HG02623 (cell line): ENCODE results near the gene IKZF2.

Experiments used
- ATAC-seq: cut with Tn5 transposase; IDR thresholded peaks from one replicate; pipeline ENCODE4 v1.9.1; 2021; ENCODE audit warnings: moderate library complexity; ENCODE audit not compliant: unreplicated experiment

Gene IKZF2

DNA sequence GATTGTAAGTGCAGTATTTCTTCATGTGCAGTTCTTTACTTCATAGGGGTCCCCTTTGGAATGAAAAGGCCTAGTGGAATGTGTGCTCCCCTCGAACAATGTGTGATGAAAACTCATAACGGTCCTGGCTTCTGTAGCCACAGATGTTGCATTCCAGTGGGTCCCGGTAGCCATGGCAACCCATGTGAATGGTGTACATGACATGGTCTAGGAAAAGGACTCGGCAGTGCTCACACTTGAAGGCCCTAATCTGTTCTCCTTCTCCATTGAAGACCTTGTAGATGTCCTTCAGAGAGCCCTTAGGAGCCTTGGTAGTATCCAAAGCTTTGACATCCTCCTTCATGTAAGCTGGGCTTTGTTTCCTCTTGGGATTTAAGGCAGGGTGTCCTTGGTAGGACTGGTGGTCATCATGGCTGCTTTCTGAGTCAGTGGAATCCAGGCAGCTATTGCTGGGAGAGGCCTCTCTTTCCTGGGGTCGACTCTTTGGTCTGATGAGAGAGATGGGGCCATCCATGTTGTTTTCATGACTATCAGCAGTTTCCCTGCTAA is 144.0 kb downstream of the IKZF2 start:
- no peak for ATAC-seq

DNA sequence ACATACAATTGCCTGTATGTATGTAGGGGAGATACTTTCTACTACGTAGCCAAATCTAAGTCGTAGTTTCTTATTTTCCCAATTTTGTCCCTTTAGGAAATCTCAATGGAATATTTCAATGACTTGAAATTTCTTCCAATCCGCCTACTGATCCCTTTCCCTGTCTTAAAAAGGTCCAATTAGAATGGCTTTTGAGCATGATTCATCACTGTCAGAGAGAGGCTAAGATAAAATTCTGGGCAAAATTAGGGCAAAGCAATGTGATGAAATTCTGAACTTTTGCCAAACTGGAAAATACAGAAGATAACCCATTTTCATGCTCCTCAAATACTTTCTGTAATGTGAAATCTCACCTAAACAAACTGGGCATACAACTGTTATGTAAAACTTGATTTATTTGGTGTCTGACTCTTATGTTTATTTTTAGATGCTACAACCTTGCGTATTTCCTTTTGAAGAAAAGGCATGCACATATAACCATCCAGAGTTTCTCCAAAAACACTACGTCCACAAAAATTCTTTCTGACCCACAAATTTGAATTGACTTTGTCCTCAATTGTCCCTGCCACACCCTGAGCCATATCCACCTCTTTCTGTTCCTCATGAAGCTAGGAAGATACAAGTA is 147.1 kb downstream of the IKZF2 start:
- ATAC-seq: no peak

DNA sequence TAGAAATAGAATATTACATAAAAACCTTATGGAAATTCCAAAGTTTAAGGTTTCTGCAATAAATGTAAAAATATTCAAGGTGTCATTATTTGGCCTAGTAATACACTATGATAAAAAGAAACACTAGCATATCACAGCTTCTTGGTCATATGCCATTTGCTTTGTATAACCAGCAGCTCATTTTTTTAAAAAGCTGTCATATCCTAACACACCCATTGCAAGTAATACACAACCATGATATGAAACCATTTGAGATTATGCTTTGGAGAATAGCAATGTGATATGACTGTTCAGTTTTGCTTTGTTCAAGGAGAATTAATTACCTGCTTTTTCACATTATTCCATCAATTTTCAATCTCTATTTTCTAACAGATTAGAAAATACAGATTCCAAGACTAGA is 149.0 kb downstream of the IKZF2 start:
- no peak for ATAC-seq

DNA sequence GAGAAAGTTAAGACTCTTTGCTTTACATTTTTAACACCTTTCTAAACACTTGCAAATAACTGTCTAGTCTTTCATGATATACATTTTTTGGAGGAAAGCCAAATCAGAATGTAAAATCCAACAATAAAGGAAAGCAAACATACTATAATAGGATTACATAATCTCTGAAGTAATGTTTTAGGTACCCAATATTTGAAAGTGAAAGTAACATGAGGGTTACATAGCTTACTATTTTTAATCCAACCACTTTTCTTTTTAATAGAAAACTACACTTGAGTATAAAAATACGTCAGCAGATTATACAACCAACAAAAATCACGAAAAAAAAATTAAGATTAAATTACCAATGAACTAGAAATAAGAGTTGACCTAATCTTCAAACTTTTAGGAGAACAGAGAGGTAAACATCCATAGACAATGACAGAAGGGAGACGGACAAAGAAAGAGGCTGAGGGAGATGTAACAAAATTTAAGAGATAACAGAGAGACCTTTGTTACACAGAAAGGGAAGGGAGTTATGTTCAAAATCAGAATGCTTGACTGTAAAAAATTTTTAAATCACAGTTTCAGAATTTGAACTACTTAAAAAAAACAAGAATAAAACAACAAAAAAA is 150.0 kb downstream of the IKZF2 start:
- ATAC-seq: no peak

DNA sequence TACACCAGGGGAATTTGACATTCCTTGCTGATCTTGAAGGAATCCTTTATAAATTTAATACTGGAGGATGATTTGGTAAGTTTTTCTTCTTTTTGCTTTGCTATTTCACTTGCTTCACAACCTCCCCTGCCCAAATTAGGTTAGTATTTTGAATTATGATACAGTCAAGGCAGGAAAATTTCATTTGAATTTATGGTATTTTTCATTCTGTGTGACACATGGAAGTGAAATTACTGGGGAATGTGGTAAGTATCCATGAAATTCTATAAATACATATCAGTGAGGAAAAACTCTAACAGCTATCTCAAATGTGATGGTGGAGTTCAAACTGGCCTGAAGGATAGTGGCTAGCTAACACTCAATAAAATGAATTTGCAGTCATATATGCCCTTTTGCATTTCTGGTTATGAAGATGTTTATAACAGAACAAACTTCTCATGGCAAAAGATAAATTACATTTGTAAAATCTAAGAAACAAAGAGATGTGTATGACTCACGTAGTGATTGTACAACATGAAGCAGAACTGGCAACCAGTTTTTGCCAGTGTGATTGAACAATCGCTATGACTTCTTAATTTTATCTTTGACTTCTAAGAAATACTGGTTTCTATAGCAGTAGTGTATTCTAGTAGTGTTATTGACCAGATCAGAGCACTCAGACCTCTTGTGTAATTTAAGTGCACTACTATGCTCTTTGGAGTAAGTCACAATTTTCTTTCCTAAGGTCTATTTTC is 152.6 kb downstream of the IKZF2 start:
- no peak for ATAC-seq

DNA sequence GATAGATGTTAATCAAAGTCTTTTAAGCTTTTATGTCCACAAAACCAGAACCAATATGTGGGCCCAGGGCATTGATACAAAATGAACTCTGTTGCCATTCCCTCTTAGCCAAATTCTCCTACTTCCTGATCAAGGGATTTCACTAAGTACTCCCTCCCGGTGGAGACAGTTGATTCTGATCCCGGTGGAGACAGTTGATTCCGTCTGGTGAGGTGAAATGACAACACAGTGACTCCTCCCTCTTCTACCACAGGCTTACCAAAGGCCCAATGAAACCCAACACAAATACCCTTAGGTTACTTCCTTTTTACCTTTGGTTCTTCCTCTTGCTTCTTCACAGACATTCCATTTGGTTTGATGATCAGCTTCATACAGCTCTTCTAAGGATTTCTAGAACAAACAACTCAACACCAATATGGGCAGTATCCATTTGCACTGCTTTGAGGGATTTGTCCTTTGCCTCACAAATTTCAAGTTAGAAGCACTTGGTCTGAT is 153.8 kb downstream of the IKZF2 start:
- no peak for ATAC-seq

GRCh38 chr2:212995920-212996319 is 155.5 kb downstream of the IKZF2 start:
- ATAC-seq: no peak

DNA sequence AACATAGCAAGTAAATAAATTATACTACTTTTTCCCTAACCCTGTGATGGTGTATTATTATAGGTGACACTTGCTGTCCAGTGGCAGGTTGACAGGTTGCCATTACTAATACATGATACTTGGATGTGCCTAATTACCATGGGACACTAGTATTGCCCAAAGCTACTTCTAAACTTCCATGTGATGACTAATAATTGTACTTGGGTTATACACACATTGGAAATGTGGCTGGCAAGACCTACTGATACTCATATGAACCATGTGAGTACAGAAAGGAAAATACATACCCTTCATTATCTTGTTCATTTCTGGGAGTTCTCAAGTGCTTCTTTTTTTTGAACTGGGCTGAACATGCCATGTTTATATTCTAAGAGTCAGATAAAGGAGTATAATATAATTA is 156.4 kb downstream of the IKZF2 start:
- ATAC-seq: no peak

DNA sequence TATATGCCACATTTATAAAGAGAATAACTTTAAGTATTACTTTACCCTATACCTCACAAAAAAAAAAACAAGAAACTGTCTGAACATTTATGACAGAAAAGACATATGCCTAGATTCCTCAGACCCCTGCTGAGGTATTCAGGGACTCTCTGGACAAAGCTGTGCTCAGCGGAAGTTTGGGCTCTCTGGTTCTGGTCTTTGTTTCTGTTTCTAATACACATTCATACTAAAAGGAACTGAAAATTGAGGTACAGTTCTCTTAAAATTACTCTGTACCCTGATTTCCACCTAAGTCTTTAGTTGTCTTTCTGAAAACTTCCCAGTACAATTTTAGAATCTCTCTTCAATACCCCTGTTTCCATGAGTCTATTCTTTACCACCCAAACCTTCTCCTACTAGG is 160.3 kb downstream of the IKZF2 start:
- peak; percentile 85 for ATAC-seq

- peak; percentile 72 for ATAC-seq
Measured at GRCh38 chr2:212990697-212991096, 160.7 kb downstream of the IKZF2 start.

DNA sequence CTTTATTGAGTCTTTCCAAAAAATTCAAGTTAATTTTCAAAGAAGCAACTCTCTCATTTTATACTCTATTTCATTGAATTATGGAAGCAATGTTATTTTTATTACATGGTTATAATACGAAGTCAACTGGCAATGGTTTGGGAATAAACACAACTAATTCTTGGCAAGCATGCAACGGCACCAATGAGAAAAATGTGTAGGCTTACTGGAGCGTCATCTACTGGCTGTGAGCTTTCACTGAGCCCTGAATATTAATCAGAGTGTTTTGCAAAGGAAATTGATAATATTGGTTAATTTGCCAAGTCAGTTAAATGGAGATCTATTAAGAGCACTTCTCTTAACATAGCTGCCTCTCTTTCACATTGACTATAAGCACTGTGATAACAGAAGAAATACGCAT is 163.9 kb downstream of the IKZF2 start:
- ATAC-seq: no peak

- ATAC-seq: no peak
Measured at GRCh38 chr2:212984129-212984528, 167.3 kb downstream of the IKZF2 start.

DNA sequence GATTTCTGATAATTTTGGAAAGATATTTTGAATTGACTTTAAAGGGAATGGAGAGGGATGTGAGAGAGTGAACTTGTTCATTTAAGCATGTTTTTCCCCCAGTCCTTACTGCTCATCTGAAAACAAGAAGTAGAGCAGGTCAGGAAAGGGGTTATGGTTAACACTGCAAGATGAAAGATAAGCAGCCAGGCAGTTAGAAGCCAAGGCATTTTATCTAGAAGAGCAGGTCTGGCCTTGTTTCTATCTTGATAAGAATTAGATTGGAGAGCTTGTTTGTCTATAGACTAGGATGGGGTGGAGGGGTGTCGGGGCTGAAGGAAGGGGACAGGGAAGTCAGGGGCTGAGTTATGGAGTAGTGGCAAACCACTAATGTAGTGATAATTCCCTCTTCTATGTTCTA is 171.6 kb downstream of the IKZF2 start:
- no peak for ATAC-seq

DNA sequence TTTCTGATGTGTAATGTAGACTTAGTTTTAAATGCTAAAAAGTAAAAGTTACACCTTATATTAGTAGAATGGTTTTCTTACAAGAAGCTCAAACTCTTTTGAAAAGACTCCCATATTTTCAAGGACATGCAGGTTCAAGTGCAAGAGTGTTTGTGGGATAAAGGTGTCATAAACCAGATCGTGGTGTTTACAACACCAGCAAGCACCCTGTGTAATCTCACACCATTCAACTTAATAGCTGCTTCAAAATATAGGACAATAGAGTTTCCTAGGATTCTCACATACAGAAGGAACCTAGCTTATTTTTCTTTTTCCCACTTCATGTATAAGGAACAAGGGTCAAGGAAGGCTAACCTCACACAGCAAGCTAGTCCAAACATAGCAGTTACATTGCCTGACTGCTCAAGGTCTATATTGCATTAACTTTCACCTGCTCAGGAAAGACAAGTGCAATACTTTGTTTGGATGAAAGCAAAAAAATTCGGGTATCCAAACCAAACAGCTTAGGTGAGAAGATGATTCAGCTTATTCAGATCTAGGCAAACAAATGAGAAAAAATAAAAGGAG is 172.3 kb downstream of the IKZF2 start:
- ATAC-seq: no peak

DNA sequence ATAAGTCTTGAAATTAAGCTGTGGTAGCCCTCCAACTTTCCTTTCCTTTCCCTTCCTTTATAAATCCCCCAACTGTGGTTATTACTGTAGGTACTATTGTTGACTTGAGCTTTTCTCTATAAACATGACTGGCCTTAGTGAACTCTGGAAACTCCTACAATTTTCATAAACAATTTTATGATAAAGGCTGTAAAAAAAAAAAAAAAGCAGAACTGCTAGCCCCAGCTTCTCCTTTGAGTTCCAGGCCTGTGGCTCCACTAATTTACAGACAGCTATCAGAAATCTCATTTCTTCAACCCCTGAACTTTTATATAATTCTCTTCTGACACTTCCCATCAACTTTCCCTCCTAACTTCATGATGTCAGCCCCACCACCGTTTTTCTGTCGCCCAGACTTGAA is 174.3 kb downstream of the IKZF2 start:
- ATAC-seq: no peak

DNA sequence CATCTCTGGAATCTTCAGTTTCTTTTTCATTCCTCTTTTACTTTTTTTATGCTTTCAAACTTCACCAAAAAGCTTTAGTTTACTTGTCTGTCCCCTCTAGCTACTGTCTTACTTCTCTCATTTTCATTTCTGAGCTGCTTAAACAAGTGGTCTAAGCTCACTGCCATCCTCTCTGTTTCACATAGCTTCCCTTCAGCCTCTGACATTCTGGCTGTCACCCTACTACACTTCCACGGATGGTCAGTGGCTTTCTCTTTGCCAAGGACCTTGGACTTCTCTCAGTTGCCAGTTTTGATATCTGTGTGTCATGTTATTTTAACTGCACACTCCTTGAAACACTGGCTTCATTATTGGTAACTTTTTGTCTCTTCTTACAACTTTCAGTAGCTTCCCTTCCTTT is 176.1 kb downstream of the IKZF2 start:
- no peak for ATAC-seq

GRCh38 chr2:212974692-212975091 is 176.7 kb downstream of the IKZF2 start:
- no peak for ATAC-seq

DNA sequence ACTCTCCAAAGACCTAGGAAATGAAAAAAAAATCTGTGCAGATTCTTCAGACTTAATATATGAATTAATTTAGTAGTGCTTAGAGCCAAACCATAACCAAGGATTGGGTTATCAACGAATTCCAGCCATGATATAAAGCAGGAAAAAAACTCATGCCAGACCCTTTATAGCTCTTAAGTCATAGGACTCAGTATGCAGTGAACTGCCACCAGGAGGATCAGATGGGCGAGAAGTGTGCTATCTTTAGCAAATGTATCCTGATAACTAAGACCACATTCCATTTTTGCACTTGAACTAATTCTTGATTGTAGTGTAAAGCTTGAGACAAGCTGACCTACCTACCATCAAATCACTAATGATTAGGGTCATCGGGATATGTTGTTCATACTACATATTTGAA is 178.1 kb downstream of the IKZF2 start:
- no peak for ATAC-seq

GRCh38 chr2:212970132-212970531 is 181.3 kb downstream of the IKZF2 start:
- ATAC-seq: no peak

DNA sequence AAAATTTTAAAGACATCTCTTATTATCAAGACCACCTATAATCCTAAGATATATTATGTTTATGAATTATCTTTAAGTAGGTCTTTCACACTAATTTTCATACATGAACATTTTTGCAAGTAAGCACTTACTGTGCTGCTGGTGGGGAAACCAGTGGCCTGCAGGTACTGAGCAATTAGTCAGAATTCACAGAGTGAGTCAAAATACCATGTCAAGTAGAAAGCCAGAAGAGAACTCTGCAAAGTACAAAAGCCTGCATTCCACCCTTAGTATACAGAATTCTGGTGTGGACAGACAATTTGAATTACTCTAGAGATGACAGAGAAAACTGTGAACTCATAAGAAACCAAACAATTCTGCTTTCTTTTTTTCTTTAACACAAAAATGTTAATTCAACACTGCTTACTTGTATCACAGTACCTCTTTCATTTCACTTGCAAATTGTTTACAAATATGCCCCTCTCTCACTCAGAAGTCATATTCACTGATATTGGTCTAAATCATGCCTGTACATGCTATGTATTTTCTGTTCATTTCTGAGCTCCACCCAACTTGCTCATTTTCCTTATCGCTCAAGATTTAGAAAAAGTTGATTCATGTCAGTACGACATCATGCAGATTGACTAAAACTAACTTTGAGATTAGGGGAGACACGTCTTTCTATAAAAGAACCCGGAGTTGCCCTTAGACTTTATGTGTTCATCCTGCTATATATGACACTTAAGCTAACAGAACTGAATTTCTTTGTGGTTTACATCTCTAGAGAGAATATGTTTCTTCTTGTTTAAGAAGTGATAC is 182.9 kb downstream of the IKZF2 start:
- peak; percentile 51 for ATAC-seq

DNA sequence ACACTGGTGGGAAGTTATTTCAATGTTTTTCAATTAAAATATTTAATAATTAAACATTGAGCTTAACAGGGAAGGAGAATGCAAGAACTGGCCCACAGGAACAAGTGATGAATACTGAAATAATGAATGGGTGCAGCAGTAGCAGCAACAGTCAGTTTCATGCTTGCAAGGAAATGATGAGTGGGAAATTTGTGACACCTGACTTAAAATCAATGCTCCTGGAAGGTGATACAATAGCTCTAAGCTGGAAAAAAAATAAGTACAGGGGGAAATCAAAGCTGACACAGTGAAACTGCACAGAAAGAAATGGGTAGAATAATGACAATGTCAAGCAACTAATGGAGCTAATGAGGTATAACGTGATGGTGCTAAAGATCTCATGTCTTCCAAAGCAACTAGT is 184.5 kb downstream of the IKZF2 start:
- ATAC-seq: no peak
